ENCODE data around the gene PHLDB3.
"Not testable (repeated sequence)": the region's sequence is repeated elsewhere in the genome, so short reads cannot be mapped to it uniquely, and the experiment has no call there.

The PHLDB3 gene

GRCh38 chr19:43524922-43525835, 20.6 kb upstream of the PHLDB3 start:
- peak overlapping the region; percentile 94 for H3K4me2 ChIP-seq (ENCODE audit: low read length)
- no peak overlapping the region for H3K9ac ChIP-seq
- H3K4me3 ChIP-seq (ENCODE audit: low read depth, low read length), result peak overlapping the region; percentile 73
- no peaks in the 10 kb centered on the region for H3K9me3 ChIP-seq (ENCODE audit: control insufficient read depth, low read length)
- peak overlapping the region; percentile 51 for H3K27ac ChIP-seq
- H3K27me3 ChIP-seq (ENCODE audit: control insufficient read depth, insufficient read depth, low read length), result no peaks in the 10 kb centered on the region
- H3K36me3 ChIP-seq (ENCODE audit: control insufficient read depth, insufficient read depth, low read length), result no peaks in the 10 kb centered on the region
- peak overlapping the region; percentile 34 for H2AFZ ChIP-seq
- peaks cover 5% of the 10 kb centered on the region for H3K4me1 ChIP-seq
- TF ChIP-seq, protein P1, sequence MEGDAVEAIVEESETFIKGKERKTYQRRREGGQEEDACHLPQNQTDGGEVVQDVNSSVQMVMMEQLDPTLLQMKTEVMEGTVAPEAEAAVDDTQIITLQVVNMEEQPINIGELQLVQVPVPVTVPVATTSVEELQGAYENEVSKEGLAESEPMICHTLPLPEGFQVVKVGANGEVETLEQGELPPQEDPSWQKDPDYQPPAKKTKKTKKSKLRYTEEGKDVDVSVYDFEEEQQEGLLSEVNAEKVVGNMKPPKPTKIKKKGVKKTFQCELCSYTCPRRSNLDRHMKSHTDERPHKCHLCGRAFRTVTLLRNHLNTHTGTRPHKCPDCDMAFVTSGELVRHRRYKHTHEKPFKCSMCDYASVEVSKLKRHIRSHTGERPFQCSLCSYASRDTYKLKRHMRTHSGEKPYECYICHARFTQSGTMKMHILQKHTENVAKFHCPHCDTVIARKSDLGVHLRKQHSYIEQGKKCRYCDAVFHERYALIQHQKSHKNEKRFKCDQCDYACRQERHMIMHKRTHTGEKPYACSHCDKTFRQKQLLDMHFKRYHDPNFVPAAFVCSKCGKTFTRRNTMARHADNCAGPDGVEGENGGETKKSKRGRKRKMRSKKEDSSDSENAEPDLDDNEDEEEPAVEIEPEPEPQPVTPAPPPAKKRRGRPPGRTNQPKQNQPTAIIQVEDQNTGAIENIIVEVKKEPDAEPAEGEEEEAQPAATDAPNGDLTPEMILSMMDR (IDR thresholded peaks at IDR 0.05), result no peak
- no peaks in the 10 kb centered on the region for H3K79me2 ChIP-seq

DNA sequence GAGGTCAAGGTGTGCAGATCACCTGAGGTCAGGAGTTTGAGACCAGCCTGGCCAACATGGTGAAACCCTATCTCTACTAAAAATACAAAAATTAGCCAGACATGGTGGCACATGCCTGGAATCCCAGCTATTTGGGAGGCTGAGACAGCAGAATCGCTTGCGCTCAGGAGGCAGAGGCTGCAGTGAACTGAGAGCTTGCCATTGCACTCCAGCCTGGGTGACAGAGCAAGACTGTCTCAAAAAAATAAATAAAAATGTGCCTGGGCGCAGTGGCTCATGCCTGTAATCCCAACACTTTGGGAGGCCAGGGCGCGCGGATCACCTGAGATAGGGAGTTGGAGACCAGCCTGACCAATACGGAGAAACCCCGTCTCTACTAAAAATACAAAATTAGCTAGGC, 19.1 kb upstream of the PHLDB3 start:
- H3K4me2 ChIP-seq (ENCODE audit: low read length); H3K9ac ChIP-seq; H2AFZ ChIP-seq; H3K27me3 ChIP-seq (ENCODE audit: control insufficient read depth, insufficient read depth, low read length); H3K4me3 ChIP-seq (ENCODE audit: low read depth, low read length); H3K4me1 ChIP-seq; H3K27ac ChIP-seq; H3K9me3 ChIP-seq (ENCODE audit: control insufficient read depth, low read length); H3K36me3 ChIP-seq (ENCODE audit: control insufficient read depth, insufficient read depth, low read length); H3K79me2 ChIP-seq: not testable (repeated sequence)

GRCh38 chr19:43522929-43523328, 18.4 kb upstream of the PHLDB3 start:
- Histone ChIP-seq H3K4me1 (peaks cover 5% of the 10 kb centered on the region), H3K27me3 (ENCODE audit: control insufficient read depth, insufficient read depth, low read length) (no peaks in the 10 kb centered on the region), H3K4me2 (ENCODE audit: low read length) (no peak overlapping the region), H3K9ac (no peak overlapping the region), H3K9me3 (ENCODE audit: control insufficient read depth, low read length) (no peaks in the 10 kb centered on the region), H2AFZ (no peak overlapping the region), H3K36me3 (ENCODE audit: control insufficient read depth, insufficient read depth, low read length) (no peaks in the 10 kb centered on the region), H3K27ac (no peak overlapping the region), H3K79me2 (no peaks in the 10 kb centered on the region), H3K4me3 (ENCODE audit: low read depth, low read length) (no peak overlapping the region)
- TF ChIP-seq, protein P1 (IDR thresholded peaks at IDR 0.05), result no peak

DNA sequence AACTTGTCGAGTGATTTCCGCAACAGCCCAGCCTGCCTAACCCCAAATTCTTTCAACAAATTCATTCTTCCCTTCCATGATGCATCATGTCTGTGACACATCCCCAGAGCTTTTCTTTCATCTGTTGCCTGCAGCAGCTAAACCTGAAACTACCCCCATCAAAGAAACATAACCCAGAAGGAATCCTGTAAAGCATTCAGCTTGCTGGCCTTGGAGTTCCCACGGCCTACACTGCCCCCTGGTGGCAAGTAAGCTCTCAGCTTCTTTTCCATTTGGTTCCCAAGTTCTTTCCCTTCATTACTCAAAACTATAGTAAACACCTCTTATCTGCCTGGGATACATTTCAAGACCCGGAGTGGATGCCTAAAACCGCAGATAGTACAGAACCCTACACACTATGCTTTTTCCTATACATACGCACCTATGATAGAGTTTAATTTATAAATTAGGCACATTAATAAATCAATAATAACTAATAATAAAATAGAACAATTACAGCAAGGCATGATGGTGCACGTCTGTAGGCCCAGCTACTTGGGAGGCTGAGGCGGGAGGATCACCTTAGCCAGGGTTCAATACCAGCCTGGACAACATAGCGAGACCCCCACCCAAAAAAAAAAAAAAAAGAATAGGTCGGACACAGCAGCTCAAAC, 15.0 kb upstream of the PHLDB3 start:
- Histone ChIP-seq H3K9ac (no peak overlapping the region), H3K4me1 (no peaks in the 10 kb centered on the region), H3K79me2 (no peaks in the 10 kb centered on the region), H3K27ac (no peak overlapping the region), H3K36me3 (ENCODE audit: control insufficient read depth, insufficient read depth, low read length) (no peaks in the 10 kb centered on the region), H3K4me3 (ENCODE audit: low read depth, low read length) (no peak overlapping the region), H3K27me3 (ENCODE audit: control insufficient read depth, insufficient read depth, low read length) (no peaks in the 10 kb centered on the region), H2AFZ (no peak overlapping the region), H3K4me2 (ENCODE audit: low read length) (no peak overlapping the region), H3K9me3 (ENCODE audit: control insufficient read depth, low read length) (no peaks in the 10 kb centered on the region)
- TF ChIP-seq, protein P1 (IDR thresholded peaks at IDR 0.05), result peak; percentile 93

DNA sequence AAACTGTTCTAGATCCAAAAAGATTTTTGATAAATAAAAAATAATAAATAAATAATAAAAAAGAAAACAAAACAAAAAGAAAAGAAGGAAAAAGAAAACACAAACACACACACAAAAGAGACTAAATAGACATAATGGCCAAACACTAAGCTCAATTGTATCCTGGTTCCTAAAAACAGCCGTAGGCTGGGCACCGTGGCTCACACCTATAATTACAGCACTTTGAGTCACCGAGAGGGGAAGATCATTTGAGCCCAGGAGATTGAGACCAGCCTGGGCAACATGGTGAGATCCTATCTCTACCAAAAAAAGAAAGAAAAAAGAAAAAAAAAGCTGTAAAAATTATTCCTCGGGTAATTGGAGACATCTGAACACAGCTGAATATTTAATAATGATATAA, 13.5 kb upstream of the PHLDB3 start:
- no peak overlapping the region for H3K27ac ChIP-seq
- no peak overlapping the region for H3K4me3 ChIP-seq (ENCODE audit: low read depth, low read length)
- H3K36me3 ChIP-seq (ENCODE audit: control insufficient read depth, insufficient read depth, low read length), result no peaks in the 10 kb centered on the region
- TF ChIP-seq, protein P1 (IDR thresholded peaks at IDR 0.05), result no peak
- no peak overlapping the region for H3K9ac ChIP-seq
- H2AFZ ChIP-seq, result no peak overlapping the region
- H3K9me3 ChIP-seq (ENCODE audit: control insufficient read depth, low read length), result no peaks in the 10 kb centered on the region
- H3K4me2 ChIP-seq (ENCODE audit: low read length), result no peak overlapping the region
- H3K27me3 ChIP-seq (ENCODE audit: control insufficient read depth, insufficient read depth, low read length), result no peaks in the 10 kb centered on the region
- no peaks in the 10 kb centered on the region for H3K4me1 ChIP-seq
- H3K79me2 ChIP-seq, result no peaks in the 10 kb centered on the region

DNA sequence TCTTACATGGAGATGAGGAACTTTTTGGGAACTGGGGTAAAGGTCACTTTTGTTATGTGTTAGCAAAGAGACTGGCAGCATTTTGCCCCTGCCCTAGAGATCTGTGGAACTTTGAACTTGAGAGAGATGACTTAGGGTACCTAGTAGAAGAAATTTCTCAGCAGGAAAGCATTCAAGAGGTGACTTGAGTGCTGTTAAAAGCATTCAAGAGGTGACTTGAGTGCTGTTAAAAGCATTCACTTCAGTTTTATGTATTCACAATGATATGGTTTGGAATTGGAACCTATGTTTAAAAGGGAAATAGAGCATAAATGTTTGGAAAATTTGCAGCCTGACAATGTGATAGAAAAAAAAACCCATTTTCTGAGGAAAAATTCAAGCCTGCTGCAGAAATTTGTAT, 7.9 kb upstream of the PHLDB3 start:
- H3K4me1 ChIP-seq; H3K27ac ChIP-seq; H3K9ac ChIP-seq; H3K4me2 ChIP-seq (ENCODE audit: low read length); H3K9me3 ChIP-seq (ENCODE audit: control insufficient read depth, low read length); H3K4me3 ChIP-seq (ENCODE audit: low read depth, low read length); H3K27me3 ChIP-seq (ENCODE audit: control insufficient read depth, insufficient read depth, low read length); H3K79me2 ChIP-seq; H2AFZ ChIP-seq; H3K36me3 ChIP-seq (ENCODE audit: control insufficient read depth, insufficient read depth, low read length): not testable (repeated sequence)
